GM19395 (cell line): ENCODE results near the gene CASP1.

Experiments
- ATAC-seq: cut with Tn5 transposase; IDR thresholded peaks from one replicate; pipeline ENCODE4 v1.9.1; 2021; ENCODE audit warnings: mild to moderate bottlenecking, moderate library complexity; ENCODE audit not compliant: unreplicated experiment

Gene CASP1

DNA sequence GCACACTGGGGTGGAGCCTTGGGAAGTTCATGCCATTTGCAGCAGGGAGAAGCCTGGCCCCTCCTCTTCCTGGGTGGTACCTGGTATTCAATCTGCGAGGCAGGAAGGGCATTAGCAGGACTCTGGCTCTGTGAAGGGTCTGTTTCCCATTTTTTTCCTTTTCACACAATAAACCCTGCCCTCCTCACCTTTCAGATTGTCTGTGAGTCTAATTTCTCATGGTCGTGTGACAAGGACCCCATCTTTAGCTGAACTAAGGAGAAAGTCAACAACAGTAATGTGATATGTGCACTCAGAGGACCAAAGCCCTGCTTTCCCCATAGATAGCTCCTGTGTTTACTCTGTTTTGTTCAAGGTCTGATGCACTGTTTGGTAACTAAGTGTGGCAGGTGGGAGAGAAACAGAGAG lies 39.9 kb downstream of the CASP1 start:
- ATAC-seq: no peak

DNA sequence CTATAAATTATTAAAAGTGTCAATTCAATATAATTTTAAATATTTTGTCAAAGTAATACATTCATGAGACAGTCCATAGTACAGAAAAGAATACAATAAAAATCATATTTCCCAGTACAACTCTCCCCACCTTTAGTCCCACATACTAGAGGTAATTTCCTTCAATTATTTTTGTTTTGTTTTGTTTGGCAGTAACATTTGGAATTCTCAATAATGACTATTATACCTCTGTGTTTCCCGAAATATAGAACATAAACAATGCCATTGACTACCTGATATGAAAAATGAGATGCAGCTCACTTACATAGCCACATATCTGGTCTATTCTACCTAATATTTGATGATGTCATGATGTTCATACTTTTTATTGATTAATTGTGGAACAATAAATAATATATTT lies 42.2 kb downstream of the CASP1 start:
- ATAC-seq: no peak

- no peak for ATAC-seq
Measured at GRCh38 chr11:104991994-104992393, 43.0 kb downstream of the CASP1 start.

DNA sequence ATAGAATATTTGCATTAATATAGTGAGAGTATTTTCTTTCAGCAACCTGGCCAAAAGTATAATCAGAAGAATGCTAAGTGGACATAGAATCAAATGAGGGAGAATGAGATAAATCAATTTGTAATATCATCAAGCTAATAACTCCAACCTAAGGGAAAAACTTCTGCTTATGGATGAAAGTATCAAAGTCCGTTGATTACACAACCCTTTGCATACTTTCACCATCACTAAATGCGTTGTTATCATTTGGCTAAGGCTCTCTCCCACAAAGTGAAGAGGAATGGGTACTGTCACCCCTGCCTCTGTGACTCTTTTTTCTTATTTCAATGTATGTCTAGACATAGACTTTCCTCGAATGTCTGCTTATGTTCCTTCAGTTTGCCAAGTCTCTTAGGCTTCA lies 50.1 kb downstream of the CASP1 start:
- no peak for ATAC-seq

DNA sequence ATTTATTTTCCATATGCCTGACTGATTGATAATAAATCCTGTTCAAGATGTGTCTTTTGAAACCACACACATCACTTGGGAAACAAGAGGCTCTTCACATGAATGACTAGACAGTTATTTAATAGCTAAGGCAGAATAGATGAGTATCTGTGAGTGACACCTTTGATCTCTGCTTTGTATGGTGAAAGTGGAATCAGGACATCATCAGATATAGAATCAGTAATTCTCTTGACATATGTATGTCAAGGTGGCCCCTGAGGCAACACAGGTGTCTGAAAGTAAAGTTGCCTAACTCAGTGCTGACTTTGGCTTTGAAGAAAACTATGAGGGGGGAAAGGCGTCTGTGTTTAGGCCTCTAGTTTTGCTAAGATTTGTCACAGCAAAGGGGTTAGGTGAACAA lies 55.1 kb downstream of the CASP1 start:
- ATAC-seq: no peak
